Measurements from ENCODE around the gene AGO3. TPM values are rescaled to one million over a fixed set of nuclear protein-coding genes. Genes with fewer than 3 reads are reported as not detected.

AGO3 gene
- total RNA-seq, 2 donors from 2014 or later: 47.5 to 49.9 TPM

DNA sequence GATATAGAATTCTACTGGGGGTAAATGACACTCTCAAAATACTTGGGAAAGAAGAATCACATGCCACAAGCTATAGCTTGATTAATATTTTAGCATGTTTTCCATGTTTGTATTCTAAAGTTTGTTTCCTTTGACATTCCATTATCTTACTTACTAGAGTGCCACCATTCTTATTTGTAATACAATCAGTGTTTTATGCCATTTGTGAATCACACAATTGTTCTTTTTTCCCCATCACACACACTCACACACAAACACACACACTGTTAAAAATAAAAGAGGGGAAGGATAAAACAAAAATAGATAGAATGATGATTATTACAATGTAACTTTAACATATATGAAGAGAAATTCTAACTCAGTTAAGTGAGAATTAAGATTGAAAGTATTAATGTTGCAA is 137.0 kb downstream of the AGO3 start:
- DNase-seq (ENCODE audit: low spot score) (no peak), ATAC-seq (ENCODE audit: insufficient number of reproducible peaks, low FRiP score, low read depth) (no peak)
- H3K27ac ChIP-seq: no peak overlapping the region
- TF ChIP-seq, protein P1, sequence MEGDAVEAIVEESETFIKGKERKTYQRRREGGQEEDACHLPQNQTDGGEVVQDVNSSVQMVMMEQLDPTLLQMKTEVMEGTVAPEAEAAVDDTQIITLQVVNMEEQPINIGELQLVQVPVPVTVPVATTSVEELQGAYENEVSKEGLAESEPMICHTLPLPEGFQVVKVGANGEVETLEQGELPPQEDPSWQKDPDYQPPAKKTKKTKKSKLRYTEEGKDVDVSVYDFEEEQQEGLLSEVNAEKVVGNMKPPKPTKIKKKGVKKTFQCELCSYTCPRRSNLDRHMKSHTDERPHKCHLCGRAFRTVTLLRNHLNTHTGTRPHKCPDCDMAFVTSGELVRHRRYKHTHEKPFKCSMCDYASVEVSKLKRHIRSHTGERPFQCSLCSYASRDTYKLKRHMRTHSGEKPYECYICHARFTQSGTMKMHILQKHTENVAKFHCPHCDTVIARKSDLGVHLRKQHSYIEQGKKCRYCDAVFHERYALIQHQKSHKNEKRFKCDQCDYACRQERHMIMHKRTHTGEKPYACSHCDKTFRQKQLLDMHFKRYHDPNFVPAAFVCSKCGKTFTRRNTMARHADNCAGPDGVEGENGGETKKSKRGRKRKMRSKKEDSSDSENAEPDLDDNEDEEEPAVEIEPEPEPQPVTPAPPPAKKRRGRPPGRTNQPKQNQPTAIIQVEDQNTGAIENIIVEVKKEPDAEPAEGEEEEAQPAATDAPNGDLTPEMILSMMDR (IDR thresholded peaks at IDR 0.05): no peak
- no peaks in the 10 kb centered on the region for H3K27me3 ChIP-seq (replicated peaks; ENCODE audit: insufficient read depth)
- no peaks in the 10 kb centered on the region for H3K4me1 ChIP-seq (ENCODE audit: control insufficient read depth in 1 of 2, low read depth in 2 of 2)
- no peaks in the 10 kb centered on the region for H3K36me3 ChIP-seq
- H3K4me3 ChIP-seq: no peak overlapping the region
- no peaks in the 10 kb centered on the region for H3K9me3 ChIP-seq

DNA sequence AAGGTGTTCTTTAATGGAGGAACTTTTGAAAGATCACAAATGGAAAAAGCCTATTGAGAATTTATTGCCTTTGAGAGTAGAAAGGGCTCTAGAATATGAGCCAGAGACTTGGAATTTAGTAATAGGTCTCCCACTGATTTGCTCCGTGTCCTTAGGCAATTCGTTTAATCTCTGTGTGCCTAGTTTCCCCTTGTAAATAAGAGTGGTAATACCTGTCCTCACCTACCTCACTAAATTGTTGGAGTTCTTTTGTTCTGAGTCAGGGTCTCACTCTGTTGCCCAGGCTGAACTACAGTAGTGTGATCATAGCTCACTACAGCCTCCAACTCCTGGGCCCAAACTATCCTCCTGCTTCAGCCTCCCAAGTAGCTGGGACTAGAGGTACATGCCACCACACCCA is 138.0 kb downstream of the AGO3 start:
- TF ChIP-seq, protein P1 (IDR thresholded peaks at IDR 0.05): no peak
- Histone ChIP-seq H3K9me3 (no peaks in the 10 kb centered on the region), H3K4me1 (ENCODE audit: control insufficient read depth in 1 of 2, low read depth in 2 of 2) (no peaks in the 10 kb centered on the region), H3K27ac (no peak overlapping the region), H3K4me3 (no peak overlapping the region), H3K36me3 (no peaks in the 10 kb centered on the region), H3K27me3 (replicated peaks; ENCODE audit: insufficient read depth) (no peaks in the 10 kb centered on the region)
- no peak for DNase-seq (ENCODE audit: low spot score)
- no peak for ATAC-seq (ENCODE audit: insufficient number of reproducible peaks, low FRiP score, low read depth)

DNA sequence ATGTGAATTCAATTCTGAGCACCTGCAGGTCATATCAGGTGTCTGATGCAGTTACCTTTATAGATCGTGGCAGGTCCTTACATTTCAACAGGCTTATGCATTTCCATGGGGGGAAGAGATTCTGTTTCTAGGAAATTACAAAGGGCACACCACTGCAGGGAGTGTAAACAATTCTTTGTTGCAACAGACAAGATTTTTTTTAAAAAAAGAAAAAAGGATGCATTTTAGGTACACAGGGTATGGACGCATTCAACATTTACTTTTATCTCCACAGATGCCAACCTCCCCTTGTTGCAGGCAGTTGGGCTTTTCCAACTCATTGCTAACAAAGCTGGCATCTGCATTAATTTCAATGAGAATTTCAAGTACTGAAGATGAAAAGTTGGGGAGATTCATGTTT is 139.4 kb downstream of the AGO3 start:
- no peak overlapping the region for H3K27ac ChIP-seq
- H3K27me3 ChIP-seq (replicated peaks; ENCODE audit: insufficient read depth): no peaks in the 10 kb centered on the region
- no peak for DNase-seq (ENCODE audit: low spot score)
- no peaks in the 10 kb centered on the region for H3K4me1 ChIP-seq (ENCODE audit: control insufficient read depth in 1 of 2, low read depth in 2 of 2)
- no peaks in the 10 kb centered on the region for H3K9me3 ChIP-seq
- H3K36me3 ChIP-seq: no peaks in the 10 kb centered on the region
- TF ChIP-seq, protein P1 (IDR thresholded peaks at IDR 0.05): no peak
- no peak for ATAC-seq (ENCODE audit: insufficient number of reproducible peaks, low FRiP score, low read depth)
- H3K4me3 ChIP-seq: no peak overlapping the region

DNA sequence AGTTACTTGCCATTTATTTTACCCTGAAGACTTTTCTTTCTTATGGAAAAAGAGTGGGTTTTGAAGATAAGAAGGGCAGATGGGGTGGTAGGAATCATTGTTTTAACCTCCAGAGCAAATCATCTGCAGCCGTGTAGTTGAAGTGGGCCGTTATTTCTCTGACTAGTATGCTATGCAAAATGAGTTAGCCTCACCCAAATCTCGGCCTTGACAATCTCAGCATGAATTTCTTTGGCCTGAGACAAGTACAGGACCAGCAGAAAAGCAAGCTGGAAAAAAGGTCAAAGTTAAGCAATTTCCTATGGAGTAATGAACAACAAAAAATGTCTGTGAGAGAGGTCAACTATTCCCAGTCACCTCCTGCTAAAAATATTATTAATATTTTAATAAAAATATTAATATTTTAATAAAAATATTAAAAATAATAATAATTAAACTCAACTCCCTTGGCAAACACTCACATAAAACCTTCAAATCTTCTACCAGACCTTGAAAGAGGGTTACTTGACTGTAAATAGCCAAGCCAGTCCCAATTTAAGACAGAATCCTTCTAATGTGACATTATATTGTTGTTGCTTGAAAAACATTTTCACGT is 146.2 kb downstream of the AGO3 start:
- ATAC-seq (ENCODE audit: insufficient number of reproducible peaks, low FRiP score, low read depth): no peak
- no peaks in the 10 kb centered on the region for H3K27me3 ChIP-seq (replicated peaks; ENCODE audit: insufficient read depth)
- no peak overlapping the region for H3K4me3 ChIP-seq
- H3K4me1 ChIP-seq (ENCODE audit: control insufficient read depth in 1 of 2, low read depth in 2 of 2): no peaks in the 10 kb centered on the region
- no peak for DNase-seq (ENCODE audit: low spot score)
- no peak overlapping the region for H3K27ac ChIP-seq
- no peaks in the 10 kb centered on the region for H3K9me3 ChIP-seq
- no peaks in the 10 kb centered on the region for H3K36me3 ChIP-seq
- TF ChIP-seq, protein P1 (IDR thresholded peaks at IDR 0.05): no peak

DNA sequence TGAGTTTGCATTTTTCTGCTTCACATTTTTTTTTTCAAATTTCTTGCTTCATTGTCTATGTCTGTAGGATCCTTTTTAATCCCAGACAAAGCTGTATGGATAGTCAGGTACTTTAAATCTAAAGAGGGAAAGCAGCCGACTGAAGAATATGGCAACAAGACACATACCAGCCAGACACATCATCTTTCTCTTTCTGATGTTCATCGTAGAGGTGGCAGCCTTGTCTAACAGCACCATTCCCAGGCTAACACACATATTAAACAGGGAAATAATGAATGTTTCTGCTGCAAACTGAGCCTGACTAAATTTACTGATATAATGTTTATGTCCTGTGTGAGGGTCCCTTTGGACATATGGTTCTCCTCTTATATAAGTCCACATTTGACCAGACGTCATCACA is 149.3 kb downstream of the AGO3 start:
- no peak for DNase-seq (ENCODE audit: low spot score)
- peaks cover 8 to 14% of the 10 kb centered on the region in 2 donors for H3K4me1 ChIP-seq (ENCODE audit: control insufficient read depth in 1 of 2, low read depth in 2 of 2)

More for the DNA sequence above, 149.3 kb downstream of the AGO3 start:
- TF ChIP-seq, protein P1 (IDR thresholded peaks at IDR 0.05): no peak
- Histone ChIP-seq H3K9me3 (no peaks in the 10 kb centered on the region), H3K4me3 (no peak overlapping the region), H3K27ac (no peak overlapping the region), H3K36me3 (no peaks in the 10 kb centered on the region), H3K27me3 (replicated peaks; ENCODE audit: insufficient read depth) (peaks cover 4% of the 10 kb centered on the region)
- no peak for ATAC-seq (ENCODE audit: insufficient number of reproducible peaks, low FRiP score, low read depth)
